ENCODE measurements around the gene TMEM51.

TMEM51 gene

GRCh38 chr1:15246960-15247614 is 93.5 kb downstream of the TMEM51 start, which contains the start of gene FHAD1:
TSS of gene FHAD1 (plus strand) at chr1:15247223. CDS start at chr1:15251785, 4,562 bp downstream.
- peak; percentile 13 for DNase-seq (ENCODE audit: low spot score)

DNA sequence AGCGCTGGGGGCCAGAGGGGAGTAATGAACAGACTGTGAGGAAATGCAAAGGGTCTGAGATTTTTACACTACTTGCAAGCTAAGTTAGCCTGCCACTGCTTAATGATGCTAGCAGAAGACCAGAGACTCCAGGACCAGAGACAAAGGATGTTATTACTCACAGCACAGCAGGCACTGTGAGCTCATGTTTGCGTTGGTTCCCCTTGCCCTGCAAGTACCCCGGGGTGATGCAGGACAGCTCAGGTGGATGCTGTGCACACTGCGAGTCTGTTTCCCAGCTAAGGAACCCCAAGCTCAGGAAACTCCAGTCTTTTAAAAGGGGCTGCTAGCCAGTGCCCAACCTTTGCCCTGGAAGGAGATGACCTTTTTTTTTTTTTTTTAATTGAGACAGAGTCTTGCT is 94.7 kb downstream of the TMEM51 start:
- DNase-seq (ENCODE audit: low spot score), result no peak

- no peak for DNase-seq (ENCODE audit: low spot score)
Measured at GRCh38 chr1:15249081-15249480, 95.5 kb downstream of the TMEM51 start.

DNA sequence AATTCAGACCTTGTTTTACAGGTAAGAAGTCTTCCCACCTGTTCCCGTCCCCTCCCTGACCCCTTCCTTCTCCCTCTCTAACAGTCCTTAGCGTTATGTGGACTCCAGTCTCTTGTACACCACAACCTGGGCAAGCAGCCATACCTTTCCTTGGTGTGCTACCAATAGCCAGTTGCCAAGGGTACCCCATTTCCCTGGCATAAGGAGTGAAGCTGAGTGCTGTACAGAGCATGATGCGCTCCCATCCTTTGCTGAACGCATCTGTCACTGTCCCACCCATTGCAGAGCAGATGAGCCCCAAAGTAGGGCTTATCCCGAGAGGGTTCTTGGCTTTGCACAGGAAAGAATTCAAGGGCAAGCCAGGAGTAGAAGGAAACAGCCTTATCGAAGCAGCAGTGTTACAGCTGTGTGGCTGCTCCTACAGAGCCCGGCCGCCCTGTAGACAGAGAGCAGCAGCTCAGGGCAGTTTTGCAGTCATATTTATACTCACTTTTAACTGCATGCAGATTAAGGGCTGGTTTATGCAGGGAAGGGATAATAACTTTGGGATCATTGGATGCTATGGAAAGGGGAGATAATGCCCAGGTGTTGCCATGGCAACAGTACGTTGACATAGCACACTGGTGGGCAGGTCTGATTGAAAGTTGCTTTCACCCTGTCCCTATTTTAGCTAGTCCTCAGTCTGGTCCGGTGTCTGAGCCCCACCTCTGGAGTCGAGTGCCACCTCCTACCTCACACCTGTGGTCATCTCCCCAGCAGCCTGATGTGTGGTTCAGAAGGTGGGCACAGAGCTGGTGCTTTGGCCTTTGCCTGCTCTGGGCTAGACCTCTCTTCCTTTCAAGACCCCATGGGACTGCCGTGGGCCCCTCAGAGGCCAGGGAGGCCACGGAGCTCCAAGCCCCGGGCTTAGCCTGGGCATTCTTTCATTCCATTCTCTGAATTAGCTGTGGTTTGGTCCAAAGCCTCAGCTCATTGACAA is 98.6 kb downstream of the TMEM51 start:
- DNase-seq (ENCODE audit: low spot score), result no peak

- DNase-seq (ENCODE audit: low spot score), result no peak
Measured at GRCh38 chr1:15254559-15254958, 101.0 kb downstream of the TMEM51 start.

DNA sequence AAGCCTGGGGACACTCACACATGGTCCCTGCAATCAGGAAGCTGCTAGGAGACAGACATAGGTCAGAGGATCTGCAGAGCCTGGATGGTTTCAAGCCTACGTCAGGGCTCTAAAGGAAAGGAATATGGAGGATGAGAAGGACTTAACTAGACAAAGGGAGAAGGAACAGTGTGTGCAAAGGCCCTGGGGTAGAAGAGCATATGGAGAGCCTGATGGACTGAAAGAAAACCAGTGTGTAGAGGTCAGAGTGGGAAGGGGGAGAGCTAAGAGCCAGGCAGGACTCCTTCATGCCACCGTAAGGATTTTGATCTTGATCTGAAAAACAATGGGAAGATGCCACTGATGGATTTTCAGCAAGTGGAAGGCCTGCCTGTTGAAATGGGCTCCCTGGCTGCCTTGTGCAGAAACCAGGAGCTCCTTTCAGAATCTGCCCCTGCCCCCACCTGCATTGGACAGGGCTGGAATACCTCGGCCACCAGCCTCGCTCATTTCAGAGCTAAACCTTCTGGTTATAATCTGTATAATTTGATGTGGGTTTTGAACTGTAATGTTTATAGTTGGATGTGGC is 102.1 kb downstream of the TMEM51 start:
- DNase-seq (ENCODE audit: low spot score), result no peak

GRCh38 chr1:15256584-15256983 is 103.0 kb downstream of the TMEM51 start:
- no peak for DNase-seq (ENCODE audit: low spot score)

GRCh38 chr1:15257309-15257708 is 103.8 kb downstream of the TMEM51 start:
- DNase-seq (ENCODE audit: low spot score), result no peak

GRCh38 chr1:15258833-15259621 is 105.5 kb downstream of the TMEM51 start:
- no peak for DNase-seq (ENCODE audit: low spot score)

GRCh38 chr1:15259622-15260007 is 106.1 kb downstream of the TMEM51 start:
- no peak for DNase-seq (ENCODE audit: low spot score)

- DNase-seq (ENCODE audit: low spot score), result no peak
Measured at GRCh38 chr1:15260418-15261154, 107.0 kb downstream of the TMEM51 start.

- no peak for DNase-seq (ENCODE audit: low spot score)
Measured at GRCh38 chr1:15261155-15262002, 107.8 kb downstream of the TMEM51 start.

GRCh38 chr1:15262003-15262377 is 108.4 kb downstream of the TMEM51 start:
- no peak for DNase-seq (ENCODE audit: low spot score)

DNA sequence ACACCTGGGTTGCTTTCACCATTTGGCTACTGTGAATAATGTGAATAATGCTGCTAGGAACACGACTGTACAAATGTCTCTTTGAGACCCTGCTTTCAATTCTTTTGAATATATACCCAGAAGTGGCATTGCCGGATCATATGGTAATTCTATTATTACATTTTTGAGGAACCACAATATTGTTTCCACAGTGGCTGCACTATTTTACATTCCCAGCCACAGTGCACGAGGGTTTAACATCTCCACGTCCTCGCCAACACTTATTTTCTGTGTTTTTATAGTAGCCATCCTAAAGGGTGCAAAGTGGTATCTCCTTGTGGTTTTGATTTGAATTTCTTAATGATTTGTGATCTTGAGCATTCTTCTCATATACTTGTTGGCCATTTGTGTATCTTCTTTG is 109.2 kb downstream of the TMEM51 start:
- DNase-seq (ENCODE audit: low spot score), result no peak

DNA sequence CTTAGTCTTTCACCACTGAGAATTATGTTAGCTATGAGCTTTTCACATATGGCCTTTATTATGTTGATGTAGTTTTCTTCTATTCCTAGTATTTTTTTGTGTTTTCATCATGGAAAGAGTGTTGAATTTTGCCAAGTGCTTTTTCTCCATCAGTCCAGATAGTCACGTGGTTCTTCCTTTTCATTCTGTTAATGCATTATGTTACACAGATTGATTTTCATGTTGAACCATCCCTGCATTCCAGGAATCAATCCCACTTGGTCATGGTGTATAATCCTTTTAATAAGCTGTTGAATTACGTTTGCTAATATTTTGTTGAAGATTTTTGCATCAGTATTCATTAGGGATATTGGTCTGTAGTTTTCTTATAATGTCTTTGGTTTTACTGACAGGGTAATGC is 111.2 kb downstream of the TMEM51 start:
- DNase-seq (ENCODE audit: low spot score), result no peak

Measured in hematopoietic multipotent progenitor cell treated with erythropoietin and hydrocortisone succinate and interleukin-3 and kit ligand, for 17 days (in vitro differentiated cells).